ENCODE results near the gene LONP2.

- no peak for TF ChIP-seq POLR2A (IDR thresholded peaks at IDR 0.05)
- TF ChIP-seq CTCF (IDR thresholded peaks at IDR 0.05): no peak
These were observed 140.6 kb downstream of the LONP2 start for GRCh38 chr16:48384520-48385252.

Measured in body of pancreas (tissue), 4 donors.